CMK (cell line): ENCODE results near the gene OLFM1.
"Not testable (repeated sequence)": the region's sequence is repeated elsewhere in the genome, so short reads cannot be mapped to it uniquely, and the experiment has no call there.

ENCODE experiments used
- DNase-seq: peaks from one replicate; pipeline ENCODE4 v3.0.0-alpha.2; 2010; ENCODE audit warnings: low read depth

The OLFM1 gene

GRCh38 chr9:135107581-135108235 is 20.2 kb downstream of the OLFM1 start:
- DNase-seq, result no peak

- peak; percentile 85 for DNase-seq
These were observed 21.5 kb downstream of the OLFM1 start for GRCh38 chr9:135108831-135109510.

- DNase-seq, result no peak
These were observed 22.2 kb downstream of the OLFM1 start for GRCh38 chr9:135109650-135110049.

- no peak for DNase-seq
These were observed 22.9 kb downstream of the OLFM1 start for GRCh38 chr9:135110416-135110815.

GRCh38 chr9:135111600-135111999 is 24.1 kb downstream of the OLFM1 start:
- not testable (repeated sequence) for DNase-seq

- DNase-seq, result no peak
These were observed 28.9 kb downstream of the OLFM1 start for GRCh38 chr9:135116371-135116770.

- DNase-seq, result no peak
These were observed 29.4 kb downstream of the OLFM1 start for GRCh38 chr9:135116881-135117280.

GRCh38 chr9:135117281-135117680 is 29.8 kb downstream of the OLFM1 start:
- no peak for DNase-seq

GRCh38 chr9:135119496-135120064 is 32.1 kb downstream of the OLFM1 start:
- no peak for DNase-seq

- DNase-seq, result no peak
These were observed 32.8 kb downstream of the OLFM1 start for GRCh38 chr9:135120249-135120648.

- DNase-seq, result no peak
These were observed 34.8 kb downstream of the OLFM1 start for GRCh38 chr9:135122316-135122715.

- DNase-seq, result no peak
These were observed 35.8 kb downstream of the OLFM1 start for GRCh38 chr9:135123126-135123772.

GRCh38 chr9:135123773-135124134 is 36.3 kb downstream of the OLFM1 start:
- no peak for DNase-seq

GRCh38 chr9:135126451-135127187 is 39.2 kb downstream of the OLFM1 start:
- DNase-seq, result no peak

- no peak for DNase-seq
These were observed 40.5 kb downstream of the OLFM1 start for GRCh38 chr9:135127718-135128670.

- no peak for DNase-seq
These were observed 41.7 kb downstream of the OLFM1 start for GRCh38 chr9:135129137-135129695.

- DNase-seq, result peak; percentile 59
These were observed 42.9 kb downstream of the OLFM1 start for GRCh38 chr9:135130207-135130976.

- no peak for DNase-seq
These were observed 44.0 kb downstream of the OLFM1 start for GRCh38 chr9:135131488-135131887.

- no peak for DNase-seq
These were observed 44.5 kb downstream of the OLFM1 start for GRCh38 chr9:135132008-135132407.
